ENCODE measurements around the gene REV3L. TPM values are rescaled to one million over a fixed set of nuclear protein-coding genes. Genes with fewer than 3 reads are reported as not detected.

The REV3L gene
- total RNA-seq, 4 donors from 2014 or later, result 25.9 to 79.1 (median 49.0) TPM

DNA sequence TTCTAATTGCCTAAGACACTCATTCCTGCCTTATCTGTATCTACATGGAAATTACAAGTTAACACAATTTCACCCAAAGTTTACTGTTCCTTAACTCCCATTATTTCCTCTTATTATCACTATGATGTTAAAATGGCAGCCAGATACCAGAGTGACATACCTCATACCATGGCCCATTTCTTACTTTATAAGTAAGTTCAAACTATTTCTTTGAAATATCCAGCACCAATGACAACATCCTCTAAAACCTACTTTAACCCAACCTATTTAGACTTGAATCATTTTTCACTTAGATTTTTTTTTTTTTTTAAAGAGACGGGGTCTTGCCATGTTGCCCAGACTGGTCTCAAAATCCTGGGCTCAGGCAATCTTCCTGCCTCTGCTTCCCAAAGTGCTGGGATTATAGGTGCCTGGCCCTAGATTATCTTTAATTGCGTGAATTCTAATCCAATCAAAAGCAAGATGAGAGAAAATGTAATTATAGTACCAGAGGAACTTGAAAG, 10.0 kb downstream of the REV3L start:
- TF ChIP-seq, protein P1, sequence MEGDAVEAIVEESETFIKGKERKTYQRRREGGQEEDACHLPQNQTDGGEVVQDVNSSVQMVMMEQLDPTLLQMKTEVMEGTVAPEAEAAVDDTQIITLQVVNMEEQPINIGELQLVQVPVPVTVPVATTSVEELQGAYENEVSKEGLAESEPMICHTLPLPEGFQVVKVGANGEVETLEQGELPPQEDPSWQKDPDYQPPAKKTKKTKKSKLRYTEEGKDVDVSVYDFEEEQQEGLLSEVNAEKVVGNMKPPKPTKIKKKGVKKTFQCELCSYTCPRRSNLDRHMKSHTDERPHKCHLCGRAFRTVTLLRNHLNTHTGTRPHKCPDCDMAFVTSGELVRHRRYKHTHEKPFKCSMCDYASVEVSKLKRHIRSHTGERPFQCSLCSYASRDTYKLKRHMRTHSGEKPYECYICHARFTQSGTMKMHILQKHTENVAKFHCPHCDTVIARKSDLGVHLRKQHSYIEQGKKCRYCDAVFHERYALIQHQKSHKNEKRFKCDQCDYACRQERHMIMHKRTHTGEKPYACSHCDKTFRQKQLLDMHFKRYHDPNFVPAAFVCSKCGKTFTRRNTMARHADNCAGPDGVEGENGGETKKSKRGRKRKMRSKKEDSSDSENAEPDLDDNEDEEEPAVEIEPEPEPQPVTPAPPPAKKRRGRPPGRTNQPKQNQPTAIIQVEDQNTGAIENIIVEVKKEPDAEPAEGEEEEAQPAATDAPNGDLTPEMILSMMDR (IDR thresholded peaks at IDR 0.05 in 4 of 5, conservative IDR thresholded peaks at IDR 0.05 in 1 of 5), result no peak
- no peak for TF ChIP-seq POLR2A (IDR thresholded peaks at IDR 0.05)
- intact Hi-C loops (cut with DNase I; ENCODE audit: low total_unique reads) (no loop called here), in situ Hi-C loops (cut with MboI; ENCODE audit: low sequenced_read_pairs in 4 of 4) (no loop called here)
- Histone ChIP-seq H3K27me3 (no peaks in the 10 kb centered on the region), H3K27ac (no peak overlapping the region), H3K36me3 (no peaks in the 10 kb centered on the region), H3K4me3 (no peak overlapping the region), H3K4me1 (peaks cover 24 to 26% of the 10 kb centered on the region in 2 donors), H3K9me3 (no peaks in the 10 kb centered on the region)
- ATAC-seq, result no peak
- no peak for DNase-seq

DNA sequence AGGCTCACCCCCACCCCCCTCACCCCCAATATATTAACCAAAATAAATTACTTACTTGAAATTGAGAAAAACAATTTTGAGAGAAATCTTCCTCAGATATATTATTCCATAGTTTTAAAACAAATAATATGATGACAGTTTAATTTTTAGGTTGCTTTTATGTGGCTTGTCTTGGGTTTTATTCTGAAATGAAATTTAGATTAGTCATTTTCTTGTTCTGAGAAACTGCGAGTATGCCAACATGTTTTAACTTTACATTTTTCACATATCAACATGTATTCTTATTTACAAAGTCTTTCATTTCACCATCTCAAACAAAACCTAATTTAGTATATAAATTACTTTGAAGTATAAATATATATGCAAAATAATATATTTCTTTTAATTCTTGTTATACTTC, 11.1 kb downstream of the REV3L start:
- Histone ChIP-seq H3K27ac (no peak overlapping the region), H3K27me3 (no peaks in the 10 kb centered on the region), H3K4me1 (peaks cover 14 to 21% of the 10 kb centered on the region in 2 donors), H3K9me3 (no peaks in the 10 kb centered on the region), H3K36me3 (no peaks in the 10 kb centered on the region), H3K4me3 (no peak overlapping the region)
- no peak for TF ChIP-seq POLR2A (IDR thresholded peaks at IDR 0.05)
- TF ChIP-seq, protein P1 (IDR thresholded peaks at IDR 0.05 in 4 of 5, conservative IDR thresholded peaks at IDR 0.05 in 1 of 5), result no peak
- DNase-seq, result no peak
- in situ Hi-C loops (cut with MboI; ENCODE audit: low sequenced_read_pairs in 4 of 4) (no loop called here), intact Hi-C loops (cut with DNase I; ENCODE audit: low total_unique reads) (no loop called here)
- no peak for ATAC-seq

DNA sequence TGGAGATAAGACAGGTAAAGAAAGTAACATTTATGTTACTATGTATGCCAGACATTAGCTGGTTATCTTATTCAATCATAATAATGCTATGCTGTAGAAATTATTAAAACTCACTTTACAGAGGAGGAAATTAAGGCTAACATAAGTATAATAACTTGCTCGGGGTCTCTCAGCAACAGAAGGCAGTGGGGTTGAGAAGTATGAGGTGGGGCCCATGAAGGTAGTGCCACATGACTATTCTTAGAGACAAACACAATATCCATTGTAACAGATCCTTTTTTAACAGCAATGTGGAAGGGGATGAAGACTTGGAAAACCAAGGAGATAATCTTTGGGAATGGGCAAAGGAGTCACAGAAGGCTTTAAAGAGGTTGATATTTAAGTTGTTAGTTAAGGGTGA, 11.5 kb downstream of the REV3L start:
- no peaks in the 10 kb centered on the region for H3K36me3 ChIP-seq
- peaks cover 14 to 21% of the 10 kb centered on the region in 2 donors for H3K4me1 ChIP-seq
- no peaks in the 10 kb centered on the region for H3K9me3 ChIP-seq
- no peak overlapping the region for H3K4me3 ChIP-seq
- TF ChIP-seq, protein P1 (IDR thresholded peaks at IDR 0.05 in 4 of 5, conservative IDR thresholded peaks at IDR 0.05 in 1 of 5), result no peak
- TF ChIP-seq POLR2A (IDR thresholded peaks at IDR 0.05), result no peak
- H3K27ac ChIP-seq, result no peak overlapping the region
- H3K27me3 ChIP-seq, result no peaks in the 10 kb centered on the region
- in situ Hi-C loops (cut with MboI; ENCODE audit: low sequenced_read_pairs in 4 of 4) (no loop called here), intact Hi-C loops (cut with DNase I; ENCODE audit: low total_unique reads) (no loop called here)
- no peak for ATAC-seq
- no peak for DNase-seq

DNA sequence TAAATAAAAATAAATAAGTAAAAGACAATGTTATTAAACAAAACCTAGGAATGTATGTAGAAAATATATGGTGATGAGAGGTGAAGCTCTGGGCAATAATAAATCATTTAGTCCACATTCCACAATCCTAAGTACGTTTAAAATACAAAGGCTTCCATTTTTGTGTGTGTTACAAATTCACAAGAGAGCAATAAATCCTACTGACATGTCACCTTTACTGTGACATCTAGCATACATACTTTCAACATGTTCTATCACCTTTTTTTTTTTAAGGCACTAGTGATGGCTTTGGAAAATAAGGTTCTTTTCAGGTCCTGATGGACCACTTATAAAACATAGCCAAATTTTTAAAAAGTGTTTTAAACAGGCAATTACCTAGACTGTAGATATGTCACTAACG, 12.0 kb downstream of the REV3L start:
- H3K4me3 ChIP-seq, result no peak overlapping the region
- intact Hi-C loops (cut with DNase I; ENCODE audit: low total_unique reads), result no loop called here
- no peak for DNase-seq
- no peak for ATAC-seq
- no peak overlapping the region for H3K27ac ChIP-seq
- TF ChIP-seq, protein P1 (IDR thresholded peaks at IDR 0.05 in 4 of 5, conservative IDR thresholded peaks at IDR 0.05 in 1 of 5), result no peak
- TF ChIP-seq POLR2A (IDR thresholded peaks at IDR 0.05), result no peak
- no peaks in the 10 kb centered on the region for H3K27me3 ChIP-seq
- in situ Hi-C loops (cut with MboI; ENCODE audit: low sequenced_read_pairs in 4 of 4), result no loop called here
- H3K36me3 ChIP-seq, result no peaks in the 10 kb centered on the region
- no peaks in the 10 kb centered on the region for H3K9me3 ChIP-seq
- H3K4me1 ChIP-seq, result peaks cover 14 to 21% of the 10 kb centered on the region in 2 donors

DNA sequence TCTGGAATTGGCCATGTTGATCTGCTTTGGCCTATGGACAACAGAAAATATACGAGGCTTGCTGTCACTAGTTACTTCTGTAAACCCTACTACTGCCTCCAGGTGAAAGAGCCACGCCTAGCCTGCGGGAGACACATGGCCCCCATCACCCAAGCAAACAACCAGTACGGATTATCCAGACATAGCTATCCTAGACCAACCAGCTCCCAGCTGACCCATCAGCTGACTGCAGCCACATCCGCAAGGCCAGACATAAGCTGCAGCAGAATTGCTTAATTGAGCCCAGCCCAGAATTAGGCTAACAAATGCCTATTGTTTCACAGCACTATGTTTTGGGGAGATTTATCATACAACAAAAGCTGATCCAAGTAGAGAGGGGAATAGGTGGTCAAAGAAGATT, 13.5 kb downstream of the REV3L start:
- TF ChIP-seq POLR2A (IDR thresholded peaks at IDR 0.05), result no peak
- TF ChIP-seq, protein P1 (IDR thresholded peaks at IDR 0.05 in 4 of 5, conservative IDR thresholded peaks at IDR 0.05 in 1 of 5), result no peak
- Histone ChIP-seq H3K36me3 (no peaks in the 10 kb centered on the region), H3K27me3 (no peaks in the 10 kb centered on the region), H3K27ac (no peak overlapping the region), H3K4me3 (no peak overlapping the region), H3K9me3 (no peaks in the 10 kb centered on the region), H3K4me1 (peaks cover 14% of the 10 kb centered on the region in 2 donors)
- ATAC-seq (no peak), DNase-seq (no peak)
- in situ Hi-C loops (cut with MboI; ENCODE audit: low sequenced_read_pairs in 4 of 4), result no loop called here
- intact Hi-C loops (cut with DNase I; ENCODE audit: low total_unique reads), result no loop called here

All from gastrocnemius medialis (tissue), 4 donors.